Right lobe of liver (tissue), 4 donors: ENCODE measurements around the gene TYMS.

ENCODE experiments used
- CTCF ChIP-seq, 4 donors: fragments of 200-600 bp in 3 of 4; fragments of 450-650 bp in 1 of 4; IDR thresholded peaks; one replicate each; pipeline versions ENCODE4 v1.5.1 to v1.8.0; 2016 to 2022; ENCODE audit warnings: antibody characterized with exemption in 4 of 4, mild to moderate bottlenecking in 2 of 4
- POLR2A ChIP-seq: fragments of 450-650 bp; IDR thresholded peaks from one replicate; pipeline ENCODE4 v1.6.1; 2017; ENCODE audit warnings: antibody characterized with exemption, mild to moderate bottlenecking
- donor health status: DM: no; HTN: no; CAD: no.
- donor health status: DM: no; HTN: no; CAD: no.
- donor health status: DM: no; HTN: yes; CAD: no.

- TF ChIP-seq CTCF (IDR thresholded peaks at IDR 0.05) (no peak), POLR2A (no peak)
Observed at GRCh38 chr18:658947-659533, 1.6 kb downstream of the TYMS start.
